AG04450 (cell line): ENCODE results near the gene FAM219A. TPM values are rescaled to one million over a fixed set of nuclear protein-coding genes. Genes with fewer than 3 reads are reported as not detected.

ENCODE experiments used
- CTCF ChIA-PET: fragments of 300-600, 350-600 bp; formaldehyde crosslinking; extraction: SDS; loops from one replicate; lab custom pipeline; 2022; ENCODE audit warnings: antibody characterized with exemption, inconsistent platforms; lab: Charles Lee
- POLR2A ChIA-PET: fragments of 350-600 bp; formaldehyde crosslinking; extraction: SDS; loops from one replicate; lab custom pipeline; 2021; ENCODE audit warnings: antibody characterized with exemption, inconsistent platforms; lab: Yijun Ruan, JAX
- DNase-seq: peaks from one replicate; pipeline ENCODE4 v3.0.0-alpha.2; 2011; ENCODE audit warnings: low read depth, low spot score
- H3K27ac ChIP-seq: one replicate; pipeline ENCODE4 v1.5.1; 2012; ENCODE audit warnings: low read depth, low read length, control low read depth
- H3K27me3 ChIP-seq: one replicate; pipeline ENCODE4 v1.6.0; 2012; ENCODE audit warnings: low read length; ENCODE audit not compliant: control insufficient read depth, insufficient read depth
- H3K4me3 ChIP-seq: 2 replicates; pipeline ENCODE4 v1.5.1; 2011; ENCODE audit warnings: mild to moderate bottlenecking, low read depth, low read length, control low read depth
- H3K9me3 ChIP-seq: 2 replicates; pipeline ENCODE4 v1.5.1; 2012; ENCODE audit warnings: low read length; ENCODE audit not compliant: control insufficient read depth, insufficient read depth
- polyA plus RNA-seq: library from polyadenylated mRNA; depleted of rRNA; stranded (reverse); fragments of >200 nt; gene quantifications from 2 replicates; pipeline ENCODE4 v1.2.3, GENCODE V29; 2011
- TF ChIP-seq, protein P1 (sequence below): IDR thresholded peaks from 2 replicates; pipeline ENCODE4 v1.5.1; 2011; ENCODE audit warnings: low read depth, low read length, control low read depth, inconsistent platforms

Gene FAM219A
- polyA plus RNA-seq, 1 experiment = 8.0 TPM

- H3K27ac ChIP-seq = no peak overlapping the region
- ChIA-PET POLR2A (no interaction called here), CTCF (interaction anchor here (1.4 kb wide), 1 partner anchor 101 kb away, joined by 3 read pairs; no protein-coding TSS in a partner anchor)
- TF ChIP-seq, protein P1, sequence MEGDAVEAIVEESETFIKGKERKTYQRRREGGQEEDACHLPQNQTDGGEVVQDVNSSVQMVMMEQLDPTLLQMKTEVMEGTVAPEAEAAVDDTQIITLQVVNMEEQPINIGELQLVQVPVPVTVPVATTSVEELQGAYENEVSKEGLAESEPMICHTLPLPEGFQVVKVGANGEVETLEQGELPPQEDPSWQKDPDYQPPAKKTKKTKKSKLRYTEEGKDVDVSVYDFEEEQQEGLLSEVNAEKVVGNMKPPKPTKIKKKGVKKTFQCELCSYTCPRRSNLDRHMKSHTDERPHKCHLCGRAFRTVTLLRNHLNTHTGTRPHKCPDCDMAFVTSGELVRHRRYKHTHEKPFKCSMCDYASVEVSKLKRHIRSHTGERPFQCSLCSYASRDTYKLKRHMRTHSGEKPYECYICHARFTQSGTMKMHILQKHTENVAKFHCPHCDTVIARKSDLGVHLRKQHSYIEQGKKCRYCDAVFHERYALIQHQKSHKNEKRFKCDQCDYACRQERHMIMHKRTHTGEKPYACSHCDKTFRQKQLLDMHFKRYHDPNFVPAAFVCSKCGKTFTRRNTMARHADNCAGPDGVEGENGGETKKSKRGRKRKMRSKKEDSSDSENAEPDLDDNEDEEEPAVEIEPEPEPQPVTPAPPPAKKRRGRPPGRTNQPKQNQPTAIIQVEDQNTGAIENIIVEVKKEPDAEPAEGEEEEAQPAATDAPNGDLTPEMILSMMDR = no peak
- no peaks in the 10 kb centered on the region for H3K9me3 ChIP-seq
- DNase-seq = no peak
- no peaks in the 10 kb centered on the region for H3K27me3 ChIP-seq
- no peak overlapping the region for H3K4me3 ChIP-seq
Measured at GRCh38 chr9:34398875-34399274, 59.5 kb downstream of the FAM219A start.

GRCh38 chr9:34396276-34397214 is 61.8 kb downstream of the FAM219A start:
- H3K27ac ChIP-seq = no peak overlapping the region
- ChIA-PET POLR2A (no interaction called here), CTCF (interaction anchor here (0.9 kb wide), 1 partner anchor 104 kb away, joined by 3 read pairs; no protein-coding TSS in a partner anchor)
- H3K9me3 ChIP-seq = no peaks in the 10 kb centered on the region
- no peak overlapping the region for H3K4me3 ChIP-seq
- no peaks in the 10 kb centered on the region for H3K27me3 ChIP-seq
- no peak for DNase-seq
- TF ChIP-seq, protein P1 = no peak

DNA sequence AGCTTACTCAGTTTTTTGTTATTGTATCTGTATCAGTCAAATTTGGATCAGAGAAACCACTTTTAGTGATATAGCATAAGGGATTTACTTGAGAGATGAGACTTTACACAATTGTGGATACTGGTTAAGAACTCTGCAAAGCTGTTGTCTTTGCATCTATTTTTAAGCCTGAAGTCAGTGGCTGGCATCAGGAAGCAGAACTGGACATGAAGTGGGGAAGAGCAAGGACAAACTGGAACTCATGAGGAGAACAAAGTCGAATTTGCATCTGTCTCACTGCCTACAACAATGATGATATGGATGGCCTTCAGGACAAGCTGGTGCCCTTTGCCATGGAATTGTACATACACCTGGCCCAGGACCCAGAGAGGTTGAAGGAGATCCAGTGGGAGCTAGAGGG is 65.9 kb downstream of the FAM219A start:
- no peak for DNase-seq
- POLR2A ChIA-PET = no interaction called here
- CTCF ChIA-PET = interaction anchor here (2.0 kb wide), 1 partner anchor 12 kb away, joined by 19 read pairs; no protein-coding TSS in a partner anchor
- H3K9me3 ChIP-seq = no peaks in the 10 kb centered on the region
- TF ChIP-seq, protein P1 = no peak
- peaks cover 2% of the 10 kb centered on the region for H3K27me3 ChIP-seq
- no peak overlapping the region for H3K27ac ChIP-seq
- H3K4me3 ChIP-seq = no peak overlapping the region

DNA sequence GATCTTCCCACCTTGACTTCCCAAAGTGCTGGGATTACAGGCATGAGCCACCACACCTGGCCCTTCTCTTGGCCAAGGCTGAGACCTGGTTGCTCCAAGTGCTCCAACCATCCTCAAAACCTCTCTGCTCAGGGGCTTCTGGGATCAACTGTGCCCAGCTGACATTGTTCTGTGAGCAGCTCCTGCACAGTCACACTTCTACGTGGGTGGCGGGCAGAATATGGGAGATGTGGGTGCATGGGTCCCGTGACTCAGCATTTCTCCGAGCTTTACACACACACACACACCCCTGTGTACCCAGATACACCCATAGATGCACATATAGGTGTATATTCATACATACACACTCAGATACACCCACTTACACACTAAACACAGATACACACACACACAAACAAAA is 71.1 kb downstream of the FAM219A start:
- CTCF ChIA-PET = interaction anchor here (3.2 kb wide), 1 partner anchor 17 kb away, joined by 19 read pairs; no protein-coding TSS in a partner anchor
- TF ChIP-seq, protein P1 = no peak
- Histone ChIP-seq H3K27me3 (peaks cover 4% of the 10 kb centered on the region), H3K27ac (no peak overlapping the region), H3K9me3 (no peaks in the 10 kb centered on the region), H3K4me3 (no peak overlapping the region)
- POLR2A ChIA-PET = no interaction called here
- no peak for DNase-seq

- ChIA-PET CTCF (interaction anchor here (3.2 kb wide), 1 partner anchor 18 kb away, joined by 19 read pairs; no protein-coding TSS in a partner anchor), POLR2A (no interaction called here)
- no peaks in the 10 kb centered on the region for H3K9me3 ChIP-seq
- TF ChIP-seq, protein P1 = no peak
- peaks cover 4% of the 10 kb centered on the region for H3K27me3 ChIP-seq
- H3K4me3 ChIP-seq = no peak overlapping the region
- no peak overlapping the region for H3K27ac ChIP-seq
- no peak for DNase-seq
Measured at GRCh38 chr9:34386656-34387055, 71.7 kb downstream of the FAM219A start.
